Astrocyte of the cerebellum (primary cell): ENCODE measurements around the gene RAD9A.

Experiments
- DNase-seq: peaks from one replicate; pipeline ENCODE4 v3.0.0-alpha.2; 2011; ENCODE audit warnings: low read depth
- H3K4me3 ChIP-seq: 2 replicates; pipeline ENCODE4 v1.5.1; 2011; ENCODE audit warnings: mild to moderate bottlenecking, low read depth, low read length, moderate library complexity
- CTCF ChIP-seq: IDR thresholded peaks from 2 replicates; pipeline ENCODE4 v1.5.1; 2012; ENCODE audit warnings: low read length, low read depth, moderate library complexity, mild to moderate bottlenecking; ENCODE audit errors: missing control alignments
- in situ Hi-C: cut with HindIII; loops from 2 replicates; pipeline ENCODE4 v1.10.0; 2017; ENCODE audit warnings: low sequenced_read_pairs

Gene RAD9A

DNA sequence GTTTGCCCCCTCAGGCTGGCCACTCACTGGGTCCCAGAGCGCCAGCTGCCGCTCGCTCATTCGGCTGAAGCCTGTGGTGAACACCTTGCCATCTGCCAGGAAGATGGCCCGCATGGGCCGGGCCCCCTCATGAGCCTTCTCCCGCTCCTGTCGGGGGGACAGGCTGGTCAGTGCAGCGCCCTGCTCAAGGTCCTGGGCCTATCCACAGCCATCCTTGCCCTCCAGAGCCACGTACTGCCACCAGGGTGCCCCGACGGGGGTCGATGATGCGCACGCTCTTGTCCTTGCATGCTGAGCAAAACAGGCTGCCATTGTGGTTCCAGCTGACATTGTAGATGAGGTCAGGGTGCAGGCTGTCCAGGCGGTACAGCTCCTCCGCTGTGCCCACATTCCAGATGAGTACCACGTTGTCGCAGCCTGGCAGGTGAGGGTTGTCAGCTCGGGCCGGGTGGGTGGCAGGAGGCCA lies 49.3 kb downstream of the RAD9A start:
- in situ Hi-C loops, result no loop called here
- no peak overlapping the region for H3K4me3 ChIP-seq
- no peak for DNase-seq
- no peak for TF ChIP-seq CTCF

DNA sequence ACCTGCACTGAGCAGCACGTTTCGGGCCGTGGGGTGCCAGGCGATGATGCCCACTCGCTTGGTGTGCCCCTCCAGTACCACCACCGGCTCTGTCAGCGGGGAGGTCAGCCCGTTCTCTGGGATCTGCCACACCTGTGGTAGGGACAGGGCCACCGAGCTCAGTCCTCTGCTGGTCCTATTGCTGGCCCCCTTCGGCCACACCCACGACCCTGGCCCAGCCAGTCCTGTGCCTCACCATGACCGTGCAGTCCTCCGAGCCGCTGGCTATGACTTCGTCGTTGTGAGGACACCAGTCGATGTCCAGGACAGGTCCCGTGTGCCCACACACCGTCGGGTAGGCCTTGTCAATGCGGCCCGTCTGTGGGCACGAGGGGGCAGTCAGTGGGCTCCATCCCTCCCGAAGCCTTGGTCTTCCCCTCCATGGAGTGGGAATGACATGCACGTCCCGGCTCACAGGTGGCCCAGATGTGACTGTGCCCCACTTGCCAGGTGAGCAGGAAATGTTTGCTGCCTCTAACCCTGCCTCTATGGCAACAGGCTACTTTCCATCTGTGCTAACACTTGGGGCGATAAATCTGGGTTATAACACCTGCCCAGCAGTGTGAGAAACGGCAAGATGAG lies 50.1 kb downstream of the RAD9A start:
- in situ Hi-C loops, result no loop called here
- TF ChIP-seq CTCF, result no peak
- no peak for DNase-seq
- H3K4me3 ChIP-seq, result no peak overlapping the region

GRCh38 chr11:67442504-67443404 lies 51.0 kb downstream of the RAD9A start:
- H3K4me3 ChIP-seq, result peak overlapping the region; percentile 79
- no peak for TF ChIP-seq CTCF
- DNase-seq, result no peak
- in situ Hi-C loops, result no loop called here

GRCh38 chr11:67445515-67445914 lies 53.7 kb downstream of the RAD9A start:
- DNase-seq, result no peak
- no peak for TF ChIP-seq CTCF
- in situ Hi-C loops, result no loop called here
- no peak overlapping the region for H3K4me3 ChIP-seq
